DOHH2 (cell line): Measurements from ENCODE around the gene SRGN.

Experiments used
- EZH2phosphoT487 ChIP-seq: fragments of 200-600 bp; sonication (generic); IDR thresholded peaks from 2 replicates; pipeline ENCODE4 v1.6.1; 2017; ENCODE audit warnings: borderline replicate concordance, mild to moderate bottlenecking, antibody characterized with exemption, low read length, moderate library complexity, mixed read lengths
- TF ChIP-seq, protein P1 (sequence below): fragments of 200-600 bp; sonication (generic); IDR thresholded peaks from one replicate; pipeline ENCODE4 v1.5.1; 2014; ENCODE audit warnings: antibody characterized with exemption, mild to moderate bottlenecking, low read depth, low read length; ENCODE audit not compliant: poor library complexity, severe bottlenecking

DNA sequence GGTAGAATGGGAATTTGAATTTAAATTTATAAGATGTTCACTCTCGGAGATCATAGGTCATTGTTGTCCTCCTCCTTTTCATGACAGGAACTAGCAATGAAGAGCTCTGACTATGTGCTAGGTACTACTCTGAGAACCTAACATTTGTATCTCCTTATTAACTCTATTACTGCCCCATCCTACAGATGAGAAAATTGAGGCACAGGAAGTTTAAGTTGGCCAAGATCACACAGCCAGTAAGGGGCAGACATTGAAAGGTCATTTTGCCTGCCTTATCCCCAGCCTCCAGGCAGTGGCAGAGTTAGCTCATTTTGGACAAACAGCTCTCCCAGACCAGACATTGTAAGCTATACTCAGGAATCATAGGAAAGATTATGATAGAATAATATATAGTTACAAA, 6.0 kb downstream of the SRGN start:
- TF ChIP-seq, protein P1, sequence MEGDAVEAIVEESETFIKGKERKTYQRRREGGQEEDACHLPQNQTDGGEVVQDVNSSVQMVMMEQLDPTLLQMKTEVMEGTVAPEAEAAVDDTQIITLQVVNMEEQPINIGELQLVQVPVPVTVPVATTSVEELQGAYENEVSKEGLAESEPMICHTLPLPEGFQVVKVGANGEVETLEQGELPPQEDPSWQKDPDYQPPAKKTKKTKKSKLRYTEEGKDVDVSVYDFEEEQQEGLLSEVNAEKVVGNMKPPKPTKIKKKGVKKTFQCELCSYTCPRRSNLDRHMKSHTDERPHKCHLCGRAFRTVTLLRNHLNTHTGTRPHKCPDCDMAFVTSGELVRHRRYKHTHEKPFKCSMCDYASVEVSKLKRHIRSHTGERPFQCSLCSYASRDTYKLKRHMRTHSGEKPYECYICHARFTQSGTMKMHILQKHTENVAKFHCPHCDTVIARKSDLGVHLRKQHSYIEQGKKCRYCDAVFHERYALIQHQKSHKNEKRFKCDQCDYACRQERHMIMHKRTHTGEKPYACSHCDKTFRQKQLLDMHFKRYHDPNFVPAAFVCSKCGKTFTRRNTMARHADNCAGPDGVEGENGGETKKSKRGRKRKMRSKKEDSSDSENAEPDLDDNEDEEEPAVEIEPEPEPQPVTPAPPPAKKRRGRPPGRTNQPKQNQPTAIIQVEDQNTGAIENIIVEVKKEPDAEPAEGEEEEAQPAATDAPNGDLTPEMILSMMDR = no peak
- no peak for TF ChIP-seq EZH2phosphoT487
